GM18505 (cell line): Measurements from ENCODE around the gene FBXL13.

Experiments used
- ATAC-seq: cut with Tn5 transposase; IDR thresholded peaks from one replicate; pipeline ENCODE4 v1.9.1; 2021; ENCODE audit not compliant: unreplicated experiment
- POLR2A ChIP-seq: IDR thresholded peaks from 4 replicates; pipeline ENCODE4 v1.6.1; 2011; ENCODE audit warnings: borderline replicate concordance; ENCODE audit not compliant: insufficient read depth, insufficient read length; ENCODE audit errors: extremely low read depth

The FBXL13 gene

DNA sequence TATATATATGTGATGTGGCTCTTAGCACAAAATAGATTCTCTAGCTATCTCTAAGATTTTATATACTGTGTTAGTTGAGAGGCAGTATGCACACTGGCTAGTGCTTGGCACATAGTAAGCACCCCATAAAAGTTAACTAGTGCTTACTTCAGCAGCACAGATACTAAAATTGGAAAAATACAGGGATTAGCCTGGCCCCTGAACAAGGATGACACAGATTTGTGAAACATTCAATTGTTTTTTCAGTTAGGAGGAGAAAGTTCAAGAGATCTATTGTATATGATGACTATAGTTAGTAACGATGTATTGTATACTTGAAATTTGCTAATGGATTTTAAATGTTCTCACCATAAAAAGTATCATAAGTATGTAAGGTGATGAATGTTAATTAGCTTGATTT lies 240.1 kb downstream of the FBXL13 start:
- ATAC-seq, result no peak
- TF ChIP-seq POLR2A, result no peak

DNA sequence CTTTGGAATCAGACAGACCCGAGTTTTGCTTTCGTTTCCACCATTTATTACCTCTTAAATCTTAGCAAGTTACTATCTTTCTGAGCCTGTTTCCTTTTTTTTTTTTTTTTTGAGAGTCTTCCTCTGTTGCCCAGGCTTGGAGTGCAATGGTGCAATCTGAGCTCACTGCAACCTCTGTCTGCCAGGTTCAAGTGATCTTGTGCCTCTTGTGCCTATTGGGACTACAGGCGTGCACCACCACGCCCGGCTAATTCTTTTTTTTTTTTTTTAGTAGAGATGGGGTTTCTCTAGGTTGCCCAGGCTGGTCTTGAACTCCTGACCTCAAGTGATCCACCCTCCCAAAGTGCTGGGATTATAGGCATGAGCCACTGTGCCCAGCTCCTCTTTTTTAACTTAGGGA lies 241.3 kb downstream of the FBXL13 start:
- no peak for TF ChIP-seq POLR2A
- ATAC-seq, result no peak

GRCh38 chr7:102832674-102833073 lies 241.9 kb downstream of the FBXL13 start:
- TF ChIP-seq POLR2A, result no peak
- no peak for ATAC-seq

- TF ChIP-seq POLR2A, result no peak
- ATAC-seq, result no peak
Observed at GRCh38 chr7:102830197-102830596, 244.4 kb downstream of the FBXL13 start.

- ATAC-seq, result no peak
- no peak for TF ChIP-seq POLR2A
Observed at GRCh38 chr7:102829075-102829474, 245.5 kb downstream of the FBXL13 start.

DNA sequence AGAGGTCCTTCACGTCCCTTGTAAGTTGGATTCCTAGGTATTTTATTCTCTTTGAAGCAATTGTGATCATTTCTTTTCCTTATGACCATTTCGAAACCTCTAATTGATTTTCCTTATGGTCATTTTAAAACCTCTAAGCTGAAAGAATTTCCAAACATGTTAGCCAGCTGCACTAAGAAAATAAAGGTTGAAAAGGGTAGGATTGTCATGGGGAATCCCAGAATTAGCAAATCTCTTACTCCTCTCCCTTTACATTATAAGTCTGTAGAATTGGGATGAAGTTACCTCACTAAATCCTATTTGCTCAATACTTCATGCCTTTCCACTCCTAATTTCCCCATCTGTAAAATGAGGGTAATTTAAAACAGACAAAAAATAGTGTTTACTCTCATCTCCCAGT lies 246.3 kb downstream of the FBXL13 start:
- no peak for ATAC-seq
- no peak for TF ChIP-seq POLR2A

GRCh38 chr7:102823390-102824119 lies 251.0 kb downstream of the FBXL13 start:
- no peak for TF ChIP-seq POLR2A
- no peak for ATAC-seq

GRCh38 chr7:102821994-102822747 lies 252.4 kb downstream of the FBXL13 start:
- ATAC-seq, result no peak
- no peak for TF ChIP-seq POLR2A

DNA sequence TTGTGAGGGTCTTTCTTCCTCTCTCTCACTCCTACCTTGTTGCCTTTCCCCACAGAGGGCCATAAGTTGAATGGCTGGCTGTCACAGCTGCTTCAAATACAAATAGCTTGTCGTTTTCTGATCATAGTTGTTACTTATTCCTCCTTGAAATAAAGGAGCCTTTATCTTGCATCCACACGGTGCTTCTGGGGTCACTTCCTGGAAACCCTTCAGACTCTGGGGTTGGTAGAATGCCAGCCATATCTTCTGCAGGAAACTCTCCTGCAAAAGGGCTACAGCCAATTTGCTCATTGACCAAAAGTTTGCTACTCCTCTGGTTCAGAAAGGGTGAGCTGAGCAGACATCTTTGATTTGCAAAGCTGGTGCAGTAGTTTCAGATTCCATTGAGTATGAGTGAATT lies 255.4 kb downstream of the FBXL13 start:
- no peak for TF ChIP-seq POLR2A
- ATAC-seq, result no peak

DNA sequence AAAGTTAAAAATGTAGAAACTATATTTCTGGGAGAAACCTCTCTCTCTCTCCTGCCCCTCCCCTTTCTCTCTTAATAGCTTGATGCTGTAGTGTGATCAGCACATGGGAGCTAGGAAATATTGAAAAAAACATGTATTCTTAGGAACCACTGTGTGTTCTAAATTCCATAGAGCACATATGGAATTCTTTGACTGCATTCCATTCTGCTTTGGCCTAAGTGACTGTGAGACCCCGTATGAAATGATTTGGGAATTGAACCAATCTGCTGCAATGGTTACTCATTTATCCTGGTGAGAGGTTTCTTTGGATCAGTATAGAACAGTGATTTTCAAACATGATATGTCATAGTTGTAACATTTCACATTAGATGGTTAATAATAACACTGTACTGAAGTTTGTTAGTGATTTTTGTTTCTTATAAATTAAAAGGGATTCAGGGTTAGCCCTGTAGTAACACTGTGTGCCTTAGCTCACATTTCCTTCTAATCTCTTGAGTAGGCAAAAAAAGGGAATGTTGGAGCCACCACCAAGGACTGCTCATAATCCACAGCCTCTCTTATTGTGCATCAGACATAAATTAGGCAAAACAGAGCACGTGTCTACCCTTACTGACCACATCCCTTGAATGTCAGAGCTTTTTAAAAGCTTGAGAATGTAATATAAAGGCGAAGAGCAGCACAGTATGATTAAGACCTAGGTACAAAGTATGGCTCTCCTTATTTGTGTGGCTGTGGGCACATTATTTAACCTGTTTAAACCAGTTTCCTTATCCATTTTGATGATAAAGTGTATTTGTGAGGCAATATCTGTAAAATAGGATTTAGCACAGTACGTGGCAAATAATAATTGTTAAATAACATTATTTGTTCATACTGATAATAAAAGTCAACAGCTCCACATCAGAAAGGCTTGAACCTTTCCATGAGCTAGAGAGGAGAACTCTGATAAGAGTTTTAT lies 256.7 kb downstream of the FBXL13 start:
- TF ChIP-seq POLR2A, result no peak
- no peak for ATAC-seq

DNA sequence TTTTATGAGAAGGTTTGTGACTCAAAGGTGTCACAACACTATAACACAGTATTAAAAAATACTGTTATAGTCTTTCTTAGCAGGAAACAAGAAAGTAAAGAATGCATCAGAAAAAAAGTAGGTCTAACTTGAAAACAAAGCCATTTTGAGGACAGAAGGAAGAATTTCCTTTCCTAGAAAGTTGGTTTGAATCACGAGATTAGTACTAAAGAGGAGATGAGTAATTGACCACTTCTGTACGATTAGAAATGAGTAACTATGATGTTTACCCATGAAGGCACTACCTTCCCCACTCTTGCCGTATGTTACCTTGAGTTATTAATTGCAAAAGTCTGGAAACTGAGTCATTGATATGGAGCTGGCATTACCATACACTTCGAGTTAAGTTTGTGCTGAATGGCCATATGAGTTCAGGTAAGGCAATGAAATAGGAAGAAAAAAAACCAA lies 260.5 kb downstream of the FBXL13 start:
- ATAC-seq, result no peak
- no peak for TF ChIP-seq POLR2A

GRCh38 chr7:102813191-102814024 lies 261.2 kb downstream of the FBXL13 start:
- no peak for TF ChIP-seq POLR2A
- no peak for ATAC-seq
